Measurements from ENCODE around the gene NAXE.
"Not testable (repeated sequence)": the region's sequence is repeated elsewhere in the genome, so short reads cannot be mapped to it uniquely, and the experiment has no call there.

NAXE gene

DNA sequence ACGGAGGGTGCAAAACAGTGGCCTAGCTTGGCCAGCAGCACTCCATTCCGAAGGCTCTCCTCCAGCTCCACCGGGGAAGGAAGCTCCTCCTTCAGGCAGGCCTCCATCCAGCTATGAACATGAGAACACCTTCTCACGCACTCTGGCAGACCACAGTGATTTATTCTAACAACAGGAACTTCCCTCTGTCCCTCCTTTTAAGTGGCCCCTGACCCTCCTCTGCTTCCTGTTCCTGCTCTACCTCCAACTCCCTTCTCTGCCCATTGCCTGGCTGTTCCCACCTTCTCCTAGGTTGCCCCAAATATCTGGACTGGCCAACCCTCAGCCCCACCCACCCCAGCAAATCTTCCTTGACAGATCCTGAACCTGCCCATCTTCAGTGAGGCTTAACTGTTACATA, 25.1 kb upstream of the NAXE start:
- DNase-seq, result no peak

DNA sequence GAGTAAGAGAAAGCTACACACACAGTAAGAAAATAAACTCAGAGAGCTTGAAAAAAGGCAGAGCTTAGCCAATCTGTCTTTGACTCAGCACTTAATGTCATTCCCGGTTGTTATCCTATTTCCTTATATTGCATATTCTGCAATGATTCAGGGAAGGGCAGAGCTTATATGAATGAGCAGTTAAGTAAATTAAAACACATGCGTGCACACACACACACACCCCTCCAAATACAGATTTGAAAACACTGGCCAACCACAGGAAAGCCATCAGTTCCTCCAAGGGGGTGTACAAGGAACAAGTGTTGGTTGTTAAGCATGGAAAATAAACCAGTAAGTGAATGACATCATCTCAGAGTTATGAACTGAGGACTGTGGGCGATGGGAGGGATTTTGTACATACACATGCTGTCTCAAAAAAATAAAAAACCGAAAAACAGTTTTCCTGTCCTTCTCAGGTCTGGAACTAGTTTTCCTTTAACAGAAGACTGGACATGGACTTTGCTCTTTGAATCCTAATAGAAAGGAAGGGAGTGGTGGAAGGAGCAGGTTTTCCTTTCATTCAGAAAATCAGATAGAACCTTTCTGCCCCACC, 20.2 kb upstream of the NAXE start:
- DNase-seq, result no peak

DNA sequence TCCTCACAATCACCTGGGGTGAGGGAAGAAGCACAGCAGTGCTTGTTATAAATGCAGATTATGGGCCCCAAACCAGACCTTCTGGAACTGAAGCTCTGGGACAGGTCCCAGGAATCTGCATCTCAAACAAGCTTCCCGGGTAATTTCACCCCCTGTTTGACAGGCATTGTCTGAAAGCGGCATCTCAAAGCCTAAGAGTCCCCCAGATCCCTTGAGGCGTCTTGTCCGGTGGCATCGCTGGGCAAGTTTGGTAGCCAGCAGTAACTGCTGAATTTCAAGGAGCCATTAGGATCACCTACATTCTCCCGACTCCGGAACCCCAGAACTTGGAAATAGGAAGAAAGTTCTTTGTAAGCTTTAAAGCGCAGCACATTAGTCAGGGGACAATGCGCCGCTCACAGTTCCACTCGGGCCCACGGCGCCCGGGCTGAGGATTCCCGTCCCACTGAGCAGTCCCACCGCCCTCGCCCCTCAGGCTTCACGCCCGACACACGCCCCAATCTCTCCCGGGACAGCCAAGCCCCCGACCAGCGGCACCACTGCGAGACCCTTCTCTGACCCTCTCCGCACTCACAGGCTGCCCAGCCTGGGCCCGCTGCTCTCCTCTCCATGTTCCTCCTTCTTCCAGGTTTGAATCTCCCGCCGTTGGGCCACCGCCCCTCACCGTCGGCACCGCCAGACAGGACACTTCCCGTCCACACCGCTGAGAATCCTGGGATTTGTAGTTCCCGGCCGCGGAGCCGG, 19.5 kb upstream of the NAXE start, which contains the start of gene IQGAP3:
Gene IQGAP3 (minus strand): TSS at position 647 of the 744 bp plus-strand sequence. CDS start 36 bp downstream, at position 611.
- DNase-seq, result peak in 52 of 56 donors; percentile 12 to 81 (median 54)

DNA sequence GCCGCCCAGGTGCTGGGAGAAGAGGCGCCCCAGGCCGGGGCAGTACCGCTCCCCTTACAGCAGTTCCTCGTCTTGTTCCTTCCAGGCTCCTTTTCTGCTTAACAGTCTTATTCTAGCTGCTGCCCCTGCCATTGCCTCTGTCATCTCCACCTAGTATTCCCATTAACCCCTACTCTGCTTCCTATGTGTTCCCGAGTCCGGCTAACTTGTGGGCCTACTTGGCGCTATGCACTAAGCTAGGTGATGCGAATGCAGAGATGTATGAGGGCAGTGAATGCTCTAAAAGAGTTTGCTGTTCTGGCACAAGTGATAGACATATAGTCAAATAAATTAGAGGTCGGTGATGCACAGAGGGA, 18.9 kb upstream of the NAXE start:
- peak in 1 of 56 donors; percentile 21 for DNase-seq

DNA sequence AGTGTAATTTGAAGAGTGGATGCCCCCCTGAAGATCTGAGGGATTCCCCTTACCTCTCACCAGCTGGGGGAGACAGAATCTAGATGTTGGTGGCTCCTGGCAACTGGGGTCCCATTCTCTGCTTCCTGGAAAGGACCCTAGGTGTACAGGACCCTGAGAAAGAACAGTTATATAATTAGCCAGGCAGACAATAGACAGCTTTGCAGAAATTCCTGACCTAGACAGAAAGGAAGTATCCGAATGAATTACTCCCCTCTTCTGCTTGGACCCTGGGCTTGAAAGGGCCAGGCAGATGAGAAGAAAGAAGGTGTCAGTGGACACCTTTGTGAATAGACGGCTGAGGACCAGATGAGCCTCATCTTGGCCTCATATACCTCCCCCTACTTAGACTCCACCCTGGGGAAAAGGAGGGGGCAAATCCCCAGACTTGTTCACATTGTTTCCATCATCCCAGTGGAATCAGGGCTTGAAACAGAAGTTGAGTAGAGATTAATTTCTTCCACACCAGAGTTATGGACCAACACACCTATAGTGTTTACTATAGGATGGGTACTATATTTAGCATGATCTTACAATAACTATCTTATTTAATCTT, 17.4 kb upstream of the NAXE start:
- no peak for DNase-seq

DNA sequence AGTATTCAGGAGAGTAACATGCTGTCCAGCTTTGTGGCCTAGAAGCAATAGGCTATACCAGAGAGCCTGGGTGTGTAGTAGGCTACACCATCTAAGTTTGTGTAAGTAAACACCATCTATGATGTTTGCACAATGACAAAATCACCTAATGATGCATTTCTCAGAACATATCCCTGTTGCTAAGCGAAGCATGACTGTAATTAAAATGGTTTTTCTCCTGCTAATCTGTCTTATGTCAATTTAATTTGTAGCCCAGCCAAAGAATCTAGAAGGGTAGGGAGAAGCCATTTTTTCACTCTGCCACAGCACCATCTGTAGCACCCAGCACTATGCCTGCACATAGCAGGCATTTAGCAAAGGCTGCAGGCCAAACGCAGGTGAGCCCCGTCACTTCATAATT, 14.0 kb upstream of the NAXE start:
- no peak for DNase-seq

DNA sequence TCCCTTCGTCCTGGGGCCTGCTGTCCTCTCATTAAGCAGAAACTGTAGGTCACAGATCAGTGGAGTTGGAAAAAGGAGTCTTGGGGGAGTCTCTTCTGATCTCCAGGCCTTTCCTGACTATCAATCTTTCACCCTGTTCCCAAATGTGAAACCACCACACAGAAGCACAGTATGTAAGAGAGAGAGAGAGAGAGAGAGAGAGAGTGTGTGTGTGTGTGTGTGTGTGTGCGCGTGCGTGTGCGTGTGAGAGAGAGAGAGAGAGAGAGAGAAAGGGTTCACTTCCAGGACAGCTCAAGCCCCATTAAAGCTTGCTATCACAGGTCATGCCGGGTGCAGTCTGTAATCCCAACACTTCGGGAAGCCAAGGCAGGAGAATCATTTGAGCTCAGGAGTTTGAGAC, 13.5 kb upstream of the NAXE start:
- no peak for DNase-seq

DNA sequence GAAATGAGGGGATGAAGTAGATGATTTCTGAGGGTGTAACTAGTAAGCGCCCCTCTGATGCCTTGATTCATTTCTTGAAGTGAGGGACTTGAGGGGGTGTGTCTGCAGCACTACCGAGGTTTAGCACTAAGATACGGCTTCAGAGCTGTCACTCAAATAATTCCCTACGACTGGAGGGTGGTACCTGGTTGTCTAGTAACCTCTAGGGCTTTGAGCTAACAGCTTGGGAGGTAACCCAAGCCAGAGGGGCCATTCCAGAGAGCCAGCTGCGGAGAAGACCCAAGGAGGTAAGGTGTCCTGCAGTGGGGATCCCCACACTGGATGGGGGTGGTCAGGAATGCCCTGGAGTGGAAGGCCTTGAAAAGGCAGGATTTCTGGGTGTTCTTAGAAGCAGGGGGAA, 12.1 kb upstream of the NAXE start, which contains the start of gene TTC24:
Gene TTC24 (plus strand): TSS at position 252 of the 400 bp plus-strand sequence. CDS start 1,642 bp downstream, outside the sequence.
- no peak for DNase-seq

DNA sequence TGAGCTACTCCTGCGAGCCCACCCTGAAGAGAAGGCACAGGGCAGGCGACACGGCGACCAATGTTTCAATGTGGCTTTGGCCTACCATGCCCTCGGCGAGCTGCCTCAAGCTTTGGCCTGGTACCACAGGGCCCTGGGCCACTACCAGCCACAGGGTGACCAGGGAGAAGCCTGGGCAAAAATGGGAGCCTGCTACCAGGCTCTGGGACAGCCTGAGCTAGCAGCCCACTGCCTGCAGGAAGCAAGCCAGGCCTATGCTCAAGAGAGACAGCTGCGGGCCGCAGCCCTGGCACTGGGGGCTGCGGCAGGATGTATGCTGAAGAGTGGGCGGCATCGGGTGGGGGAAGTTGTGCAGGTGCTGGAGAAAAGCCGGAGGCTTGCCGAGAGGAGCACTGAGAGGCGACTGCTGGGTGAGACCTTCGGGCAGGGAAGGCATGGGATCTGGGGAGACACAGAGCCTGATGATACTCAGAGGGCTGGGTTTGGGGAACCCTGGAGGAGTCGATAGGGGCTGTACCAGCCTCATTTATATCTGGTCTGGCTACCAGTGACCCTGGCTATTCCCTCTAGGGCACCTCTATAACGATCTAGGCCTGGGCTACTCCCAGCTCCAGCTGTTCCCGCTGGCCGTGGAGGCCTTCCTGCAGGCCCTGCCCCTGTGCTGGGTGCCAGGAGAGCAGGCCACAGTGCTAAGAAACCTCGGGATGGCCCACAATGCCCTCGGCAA, 9.8 kb upstream of the NAXE start:
- DNase-seq, result no peak

DNA sequence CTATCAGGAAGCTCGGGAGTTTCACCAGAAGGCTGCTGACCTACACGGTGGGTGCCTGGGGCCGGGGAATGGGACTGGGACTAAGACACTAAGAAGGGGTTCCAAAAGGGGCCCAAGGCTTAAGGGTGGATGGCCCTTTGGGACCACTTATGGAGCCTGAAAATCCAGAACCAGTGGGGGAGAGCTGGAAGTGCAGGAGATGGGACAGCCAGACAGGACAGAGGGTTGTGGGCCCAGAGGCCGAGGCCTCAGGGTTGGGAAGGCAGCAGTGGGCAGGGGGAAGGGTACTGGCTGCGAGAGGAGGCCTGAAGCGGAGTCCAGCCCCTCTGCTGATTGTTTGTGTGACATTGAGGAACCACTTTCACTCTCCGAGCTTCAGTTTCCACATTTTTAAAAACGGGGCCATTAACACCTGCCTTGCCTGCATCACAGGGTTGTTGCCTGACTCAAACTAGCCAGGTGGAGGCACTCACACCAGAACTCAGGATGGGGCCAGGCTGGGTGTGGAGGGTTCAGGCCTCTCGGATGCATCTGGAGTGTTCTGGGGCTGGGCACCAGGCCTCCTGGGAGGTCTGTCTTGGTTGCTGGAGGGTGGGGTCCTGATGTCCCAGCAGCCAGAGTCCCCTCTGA, 9.1 kb upstream of the NAXE start:
- no peak for DNase-seq

DNA sequence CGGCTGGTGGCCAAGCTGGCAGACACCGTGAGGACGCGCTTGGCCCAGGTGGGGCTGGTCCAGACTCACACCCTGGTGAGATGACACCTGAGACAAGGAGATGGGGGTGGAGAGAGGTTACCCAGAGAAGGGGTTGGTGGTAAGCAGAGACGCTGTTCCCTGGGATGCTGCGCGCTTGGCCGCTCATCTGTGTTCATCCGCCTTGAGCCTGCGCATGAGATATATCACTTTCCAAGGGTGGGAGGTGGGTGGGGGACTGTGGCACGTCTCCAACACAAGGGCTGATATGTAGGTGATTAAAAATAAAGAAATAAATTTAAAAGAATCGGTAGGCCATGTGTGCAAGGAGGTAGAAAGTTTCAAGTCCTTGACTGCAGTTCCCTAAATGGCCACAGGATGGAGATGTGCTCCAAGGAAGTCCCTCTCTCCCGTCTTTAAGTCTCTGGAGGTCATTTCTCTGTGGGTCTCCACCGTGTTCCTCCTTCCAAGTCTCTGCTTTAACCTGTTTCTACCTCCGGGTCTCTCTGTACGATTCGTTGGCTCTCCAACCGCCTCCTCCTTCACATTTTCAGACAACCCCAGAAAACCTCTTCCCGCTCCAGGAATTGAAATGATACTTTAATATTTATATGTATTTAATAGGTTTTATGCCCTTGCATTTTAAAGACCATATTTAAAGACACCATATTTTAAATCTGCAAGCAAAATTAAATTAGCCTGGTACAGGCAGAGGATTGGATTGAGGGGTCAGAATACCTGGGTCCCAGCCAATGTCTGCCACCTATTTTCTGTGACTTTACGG, 7.6 kb upstream of the NAXE start:
- DNase-seq, result peak in 41 of 56 donors; percentile 5 to 83 (median 39)

DNA sequence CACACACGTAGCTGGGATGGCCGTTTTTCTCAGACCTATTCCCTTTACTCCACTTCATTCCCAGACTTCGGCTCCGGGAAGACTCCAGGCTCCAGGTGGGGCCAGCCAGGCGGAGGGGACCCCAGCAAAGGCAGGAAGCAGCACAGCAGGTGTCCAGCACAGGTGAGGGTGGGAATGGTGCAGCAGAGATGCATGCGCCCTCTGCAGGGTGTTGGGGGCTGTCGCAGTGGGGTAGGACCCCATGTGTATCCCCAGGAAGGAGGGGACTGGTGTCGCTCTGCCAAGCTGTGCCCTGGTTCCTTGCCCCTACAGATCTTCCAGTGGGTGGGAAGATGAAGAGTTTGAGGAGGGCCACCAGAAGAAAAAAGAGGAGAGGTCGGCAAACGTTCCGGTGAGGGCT, 6.8 kb upstream of the NAXE start:
- no peak for DNase-seq

DNA sequence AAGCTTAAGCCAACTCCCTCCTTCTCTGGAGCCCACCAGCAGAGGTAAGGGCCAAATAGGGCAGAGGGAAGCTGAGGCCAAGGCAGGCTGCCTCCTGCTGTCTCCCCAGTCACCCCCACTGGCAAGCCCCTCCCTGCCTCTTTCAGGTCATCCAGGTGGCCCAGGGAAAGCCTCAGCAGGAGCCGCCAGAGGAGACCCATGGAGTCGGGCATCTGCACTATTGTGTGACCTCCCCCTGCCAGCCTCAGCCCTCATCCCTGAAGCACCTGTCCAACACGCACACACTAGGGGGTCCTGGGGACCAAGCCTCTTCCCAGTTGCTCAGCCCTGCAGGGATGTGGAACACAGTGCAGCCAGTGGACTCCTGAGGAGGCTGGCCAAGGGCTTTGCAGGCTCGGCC, 5.3 kb upstream of the NAXE start:
- no peak for DNase-seq

DNA sequence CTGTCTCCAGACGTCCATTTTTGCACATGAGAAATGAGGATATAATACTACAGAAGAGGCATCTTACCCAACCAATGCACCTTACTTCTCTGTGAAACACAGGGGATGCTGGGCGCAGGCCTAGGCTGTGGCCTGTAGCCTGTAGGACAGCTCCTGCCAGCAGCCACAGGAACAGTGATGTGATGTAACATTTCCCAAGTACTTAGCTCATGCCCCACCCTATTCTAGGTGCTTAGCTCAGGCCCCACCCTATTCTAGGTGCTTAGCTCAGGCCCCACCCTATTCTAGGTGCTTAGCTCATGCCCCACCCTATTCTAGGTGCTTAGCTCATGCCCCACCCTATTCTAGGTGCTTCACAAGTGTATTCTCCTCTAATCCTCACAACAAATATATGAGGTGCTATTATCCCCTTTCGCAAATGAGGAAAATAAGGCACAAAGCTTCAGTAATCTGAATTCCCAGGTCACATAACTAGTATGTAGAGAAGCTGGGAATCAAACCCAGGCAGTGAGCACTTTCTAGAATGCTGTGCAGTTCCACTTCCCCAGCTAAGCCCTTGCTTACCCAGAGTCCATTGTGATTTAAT, 4.6 kb upstream of the NAXE start:
- no peak for DNase-seq

DNA sequence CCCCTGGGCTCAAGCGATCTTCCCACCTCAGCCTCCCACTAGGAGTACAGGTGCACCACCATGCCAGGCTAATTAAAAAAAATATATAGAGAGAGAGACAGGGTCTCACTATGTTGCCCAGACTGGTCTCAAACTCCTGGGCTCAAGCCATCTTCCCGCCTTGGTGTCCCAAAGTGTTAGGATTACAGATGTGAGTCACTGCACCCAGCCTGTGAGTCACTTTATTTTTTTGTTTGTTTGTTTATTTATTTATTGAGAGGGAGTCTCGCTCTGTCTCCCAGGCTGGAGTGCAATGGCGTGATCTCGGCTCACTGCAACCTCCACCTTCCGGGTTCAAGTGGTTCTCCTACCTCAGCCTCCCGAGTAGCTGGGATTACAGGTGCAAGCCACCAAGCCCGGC, 3.6 kb upstream of the NAXE start:
- not testable (repeated sequence) for DNase-seq

DNA sequence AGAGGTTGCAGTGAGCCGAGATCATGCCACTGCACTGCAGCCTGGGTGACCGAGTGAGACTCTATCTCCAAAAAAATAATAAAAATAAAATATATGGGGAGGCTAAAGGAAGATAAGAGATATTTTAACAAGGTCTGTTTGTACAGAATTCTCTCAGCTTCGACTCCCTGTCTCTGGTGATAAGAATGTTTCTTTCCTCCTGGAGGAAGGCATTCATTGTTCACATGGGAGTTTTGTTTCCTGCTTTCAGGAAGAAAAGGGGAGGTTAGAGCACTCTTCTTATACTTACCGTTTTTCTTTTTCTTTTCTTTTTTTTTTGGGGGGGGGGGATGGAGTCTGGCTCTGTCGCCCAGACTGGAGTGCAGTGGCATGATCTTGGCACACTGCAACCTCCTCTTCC, 2.0 kb upstream of the NAXE start:
- no peak for DNase-seq

DNA sequence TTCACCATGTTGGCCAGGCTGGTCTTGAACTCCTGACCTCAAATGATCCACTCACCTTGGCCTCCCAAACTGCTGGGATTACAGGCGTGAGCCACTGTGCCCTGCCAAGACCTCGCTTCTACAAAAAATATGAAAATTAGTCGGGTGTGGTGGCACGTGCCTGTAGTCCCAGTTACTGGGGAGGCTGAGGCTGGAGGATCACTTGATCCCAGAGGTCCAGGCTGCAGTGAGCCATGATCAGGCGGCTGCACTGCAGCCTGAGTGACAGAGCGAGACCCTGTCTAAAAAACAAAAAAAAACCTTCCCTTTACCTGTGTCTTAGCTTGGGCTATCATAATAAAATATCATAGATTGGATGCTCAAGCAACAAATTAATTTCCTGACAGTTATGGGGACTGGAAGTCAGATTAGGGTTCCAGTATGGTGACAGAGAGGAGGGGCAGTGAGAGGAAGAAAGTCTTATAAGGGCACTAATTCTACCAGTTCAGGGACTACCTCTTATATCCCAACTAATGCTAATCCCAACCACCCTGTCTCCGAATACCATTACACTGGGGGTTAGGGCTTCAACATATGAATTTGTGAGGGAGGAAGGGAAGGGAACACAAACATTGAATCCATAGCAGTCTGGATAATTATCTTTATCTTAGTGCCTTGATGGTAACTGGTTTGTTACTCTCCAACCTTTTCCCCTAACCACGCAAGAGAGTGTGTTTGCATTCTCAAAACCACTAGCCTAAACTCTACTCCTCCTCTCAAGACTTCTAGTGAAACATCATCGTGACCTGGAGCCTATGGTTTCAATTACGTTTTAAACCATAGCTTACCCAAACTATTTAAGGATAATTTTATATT, 1.0 kb upstream of the NAXE start:
- DNase-seq, result no peak

DNA sequence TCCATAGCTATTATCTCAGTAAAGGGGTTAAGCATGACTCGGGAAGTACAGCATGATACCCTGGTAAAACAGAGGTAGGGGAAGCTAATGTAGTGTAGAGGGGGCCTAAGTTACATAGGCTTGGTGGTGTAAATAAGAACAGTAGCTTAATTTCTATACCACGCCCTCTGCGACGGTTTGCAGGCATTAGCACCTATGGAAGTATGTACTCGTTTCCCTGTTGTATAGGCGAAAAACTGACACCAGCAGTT, 470 bp upstream of the NAXE start:
- no peak for DNase-seq

DNA sequence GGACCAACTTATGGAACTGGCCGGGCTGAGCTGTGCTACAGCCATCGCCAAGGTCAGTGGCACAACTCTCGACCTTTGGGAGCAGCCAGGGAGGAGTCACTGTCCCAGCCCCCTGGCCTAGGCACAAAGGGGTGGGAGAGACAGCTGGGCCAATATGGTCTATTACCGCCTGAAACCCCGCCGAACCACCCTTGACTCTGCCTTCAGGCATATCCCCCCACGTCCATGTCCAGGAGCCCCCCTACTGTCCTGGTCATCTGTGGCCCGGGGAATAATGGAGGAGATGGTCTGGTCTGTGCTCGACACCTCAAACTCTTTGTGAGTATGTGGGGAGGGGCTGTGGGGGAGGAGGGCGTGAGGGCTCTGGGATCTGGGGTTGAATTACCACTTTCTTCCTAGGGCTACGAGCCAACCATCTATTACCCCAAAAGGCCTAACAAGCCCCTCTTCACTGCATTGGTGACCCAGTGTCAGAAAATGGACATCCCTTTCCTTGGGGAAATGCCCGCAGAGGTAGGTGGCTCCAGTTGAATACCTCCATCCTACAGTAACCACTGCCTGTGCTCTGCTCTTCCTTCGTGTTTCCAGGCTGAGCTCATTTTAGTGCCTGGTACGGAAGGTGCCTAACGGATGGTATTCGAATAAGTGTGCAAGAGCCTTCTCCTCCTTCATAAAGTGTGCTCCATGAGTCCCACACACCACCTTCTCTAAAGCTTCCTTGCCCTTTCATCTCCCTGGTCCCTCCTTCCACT, 758 bp downstream of the NAXE start:
- DNase-seq, result no peak

All from amygdala (tissue), 56 donors.